HEK293 (cell line): ENCODE results near the gene DCAF8.

Source experiments
- CTCF ChIP-seq: fragments of 450-650 bp; formaldehyde crosslinking; IDR thresholded peaks from 2 replicates; pipeline ENCODE4 v1.5.1; 2016; ENCODE audit warnings: missing biosample characterization, missing genetic modification characterization
- GLIS1 ChIP-seq: fragments of 450-650 bp; formaldehyde crosslinking; IDR thresholded peaks from 2 replicates; pipeline ENCODE4 v1.5.1; 2016; ENCODE audit warnings: missing biosample characterization, missing genetic modification characterization
- RBAK ChIP-seq: fragments of 450-650 bp; formaldehyde crosslinking; IDR thresholded peaks from 2 replicates; pipeline ENCODE4 v1.5.1; 2016; ENCODE audit warnings: missing biosample characterization, missing genetic modification characterization
- TCF7L2 ChIP-seq: IDR thresholded peaks from 2 replicates; pipeline ENCODE4 v1.6.1; 2011; ENCODE audit warnings: low read depth, mild to moderate bottlenecking, inconsistent platforms, low read length, moderate library complexity, borderline replicate concordance
- TRIM28 ChIP-seq: IDR thresholded peaks from 2 replicates; pipeline ENCODE4 v1.6.1; 2011; ENCODE audit warnings: low read length, control low read depth, borderline replicate concordance
- ZFHX2 ChIP-seq: fragments of 450-650 bp; formaldehyde crosslinking; conservative IDR thresholded peaks from 2 replicates; pipeline ENCODE4 v1.5.1; 2016; ENCODE audit warnings: missing biosample characterization, missing genetic modification characterization
- ZNF155 ChIP-seq: fragments of 450-650 bp; formaldehyde crosslinking; IDR thresholded peaks from 2 replicates; pipeline ENCODE4 v1.5.1; 2016; ENCODE audit warnings: missing biosample characterization, missing genetic modification characterization
- ZNF239 ChIP-seq: fragments of 450-650 bp; formaldehyde crosslinking; IDR thresholded peaks from 2 replicates; pipeline ENCODE4 v1.5.1; 2016; ENCODE audit warnings: missing biosample characterization, missing genetic modification characterization
- ZNF302 ChIP-seq: fragments of 450-650 bp; formaldehyde crosslinking; IDR thresholded peaks from 2 replicates; pipeline ENCODE4 v1.5.1; 2016; ENCODE audit warnings: missing biosample characterization, missing genetic modification characterization, low read depth
- ZNF555 ChIP-seq: fragments of 450-650 bp; formaldehyde crosslinking; conservative IDR thresholded peaks from 2 replicates; pipeline ENCODE4 v1.5.1; 2017; ENCODE audit warnings: missing biosample characterization, mild to moderate bottlenecking, missing genetic modification characterization, inconsistent platforms
- ZNF626 ChIP-seq: fragments of 450-650 bp; sonication (Bioruptor Pico); formaldehyde crosslinking; IDR thresholded peaks from 2 replicates; pipeline ENCODE4 v1.5.1; 2018; ENCODE audit warnings: missing biosample characterization, missing genetic modification characterization, inconsistent platforms

GRCh38 chr1:160307118-160307791 is 44.9 kb upstream of the DCAF8 start:
- TF ChIP-seq CTCF (tag by site-specific recombination) (no peak), ZNF302 (tag by site-specific recombination) (no peak), RBAK (tag by site-specific recombination) (no peak), TRIM28 (no peak), TCF7L2 (no peak), ZNF155 (no peak), ZNF239 (tag by site-specific recombination) (no peak), ZFHX2 (tag by site-specific recombination) (no peak), GLIS1 (tag by site-specific recombination) (no peak), ZNF555 (no peak), ZNF626 (tag by site-specific recombination) (no peak)
